Hepatocyte (in vitro differentiated cells): ENCODE results near the gene MAGEA11. TPM values are rescaled to one million over a fixed set of nuclear protein-coding genes. Genes with fewer than 3 reads are reported as not detected.
"Not testable (repeated sequence)": the region's sequence is repeated elsewhere in the genome, so short reads cannot be mapped to it uniquely, and the experiment has no call there.

Source experiments
- DNase-seq: peaks from one replicate; pipeline ENCODE4 v3.0.0-alpha.2; 2016; ENCODE audit warnings: low spot score
- H2AFZ ChIP-seq: fragments of 200-600 bp; sonication (generic); 2 replicates; pipeline ENCODE4 v1.6.0; 2016; ENCODE audit warnings: antibody characterized with exemption, mild to moderate bottlenecking
- H3K27ac ChIP-seq: fragments of 200-600 bp; sonication (generic); 2 replicates; pipeline ENCODE4 v1.5.1; 2016; ENCODE audit warnings: mild to moderate bottlenecking
- H3K27me3 ChIP-seq: fragments of 200-600 bp; sonication (generic); 2 replicates; pipeline ENCODE4 v1.6.1; 2016
- H3K36me3 ChIP-seq: fragments of 200-600 bp; sonication (generic); replicated peaks from 2 replicates; pipeline ENCODE4 v1.5.1; 2016; ENCODE audit warnings: low read depth; ENCODE audit not compliant: insufficient read depth
- H3K4me1 ChIP-seq: fragments of 200-600 bp; sonication (generic); 2 replicates; pipeline ENCODE4 v1.5.1; 2016; ENCODE audit warnings: mild to moderate bottlenecking, moderate library complexity; ENCODE audit not compliant: insufficient read depth
- H3K4me2 ChIP-seq: fragments of 200-600 bp; sonication (generic); 2 replicates; pipeline ENCODE4 v1.6.0; 2016
- H3K4me3 ChIP-seq: fragments of 200-600 bp; sonication (generic); 2 replicates; pipeline ENCODE4 v1.5.1; 2016; ENCODE audit warnings: mild to moderate bottlenecking
- H3K79me2 ChIP-seq: fragments of 200-600 bp; sonication (generic); 2 replicates; pipeline ENCODE4 v1.6.0; 2017; ENCODE audit warnings: mild to moderate bottlenecking
- H3K9me2 ChIP-seq: fragments of 200-600 bp; sonication (generic); replicated peaks from 2 replicates; pipeline ENCODE4 v1.6.0; 2017; ENCODE audit warnings: mild to moderate bottlenecking; ENCODE audit not compliant: insufficient read depth
- H3K9me3 ChIP-seq: fragments of 200-600 bp; sonication (generic); 2 replicates; pipeline ENCODE4 v1.5.1; 2016; ENCODE audit warnings: low read depth, mild to moderate bottlenecking
- H4K20me1 ChIP-seq: fragments of 200-600 bp; sonication (generic); 2 replicates; pipeline ENCODE4 v1.6.0; 2016; ENCODE audit warnings: mild to moderate bottlenecking; ENCODE audit not compliant: insufficient read depth, poor library complexity, severe bottlenecking
- EZH2 ChIP-seq: fragments of 200-600 bp; sonication (generic); IDR thresholded peaks from 2 replicates; pipeline ENCODE4 v1.6.1; 2016; ENCODE audit warnings: antibody characterized with exemption, mild to moderate bottlenecking, borderline replicate concordance
- EZH2phosphoT487 ChIP-seq: fragments of 200-600 bp; sonication (generic); IDR thresholded peaks from one replicate; pipeline ENCODE4 v1.6.1; 2018; ENCODE audit warnings: antibody characterized with exemption, mild to moderate bottlenecking, low read depth, moderate library complexity; ENCODE audit not compliant: unreplicated experiment, severe bottlenecking
- WGBS: methylation state at CpG from one replicate; pipeline ENCODE4 v1.1.6; 2016; ENCODE audit warnings: low lambda C conversion rate; ENCODE audit errors: missing lambda C conversion rate; 5-methylcytosine and 5-hydroxymethylcytosine counted together
- polyA plus RNA-seq: library from polyadenylated mRNA; unstranded; fragments of >200 nt; fragmentation: Nextera tagmentation; extraction: Ambion mirVana; gene quantifications from 2 replicates; pipeline ENCODE4 v1.2.1, GENCODE V29; 2016
- total RNA-seq: library from RNA; depleted of rRNA; stranded (reverse); fragments of >200 nt; gene quantifications from 2 replicates; pipeline ENCODE4 v1.2.3, GENCODE V29; 2014
- TF ChIP-seq, protein P1 (sequence below): fragments of 200-600 bp; sonication (generic); IDR thresholded peaks from 2 replicates; pipeline ENCODE4 v1.5.1; 2016; ENCODE audit warnings: antibody characterized with exemption, mild to moderate bottlenecking; ENCODE audit not compliant: poor library complexity

Gene MAGEA11, protein sequence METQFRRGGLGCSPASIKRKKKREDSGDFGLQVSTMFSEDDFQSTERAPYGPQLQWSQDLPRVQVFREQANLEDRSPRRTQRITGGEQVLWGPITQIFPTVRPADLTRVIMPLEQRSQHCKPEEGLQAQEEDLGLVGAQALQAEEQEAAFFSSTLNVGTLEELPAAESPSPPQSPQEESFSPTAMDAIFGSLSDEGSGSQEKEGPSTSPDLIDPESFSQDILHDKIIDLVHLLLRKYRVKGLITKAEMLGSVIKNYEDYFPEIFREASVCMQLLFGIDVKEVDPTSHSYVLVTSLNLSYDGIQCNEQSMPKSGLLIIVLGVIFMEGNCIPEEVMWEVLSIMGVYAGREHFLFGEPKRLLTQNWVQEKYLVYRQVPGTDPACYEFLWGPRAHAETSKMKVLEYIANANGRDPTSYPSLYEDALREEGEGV
- total RNA-seq (not detected in 2 replicates), polyA plus RNA-seq (not detected in 2 replicates)

DNA sequence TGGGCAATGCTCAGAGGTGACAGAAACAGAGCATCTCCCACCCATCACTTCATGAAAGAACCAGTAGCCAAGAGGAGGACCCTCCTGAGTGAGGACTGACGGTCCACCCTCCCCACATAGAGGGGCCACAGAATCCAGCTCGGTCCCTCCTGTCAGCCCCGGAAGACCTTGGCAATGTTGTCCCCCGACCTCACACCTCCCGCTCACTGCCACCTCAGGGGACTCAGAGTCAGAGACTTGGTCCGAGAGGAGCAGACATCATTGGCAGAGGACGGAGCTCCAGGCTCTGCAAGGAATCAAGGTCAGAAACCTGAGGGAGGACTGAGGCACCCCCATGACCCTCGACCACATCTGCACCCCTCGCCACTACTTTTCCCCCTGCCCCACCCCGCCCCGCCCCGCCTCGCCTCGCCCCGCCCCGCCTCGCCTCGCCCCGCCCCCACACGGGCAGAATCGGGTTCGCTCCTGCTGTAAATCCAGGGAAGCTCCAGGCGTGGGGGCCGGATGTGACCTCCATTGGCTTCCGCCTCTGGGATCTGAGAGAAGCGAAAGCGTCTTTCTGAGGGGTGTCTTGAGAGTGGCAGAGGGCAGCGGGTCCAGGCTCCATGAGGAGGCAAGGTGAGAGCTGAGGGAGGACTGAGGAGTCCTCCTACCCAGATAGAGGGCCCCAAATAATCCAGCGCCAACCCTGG, at the start of gene MAGEA11:
MAGEA11 (plus strand) TSS at position 516 of the 692 bp plus-strand sequence. CDS start 1,100 bp downstream, outside the sequence.
- no peaks in the 10 kb centered on the region for H3K27me3 ChIP-seq
- H4K20me1 ChIP-seq = no peaks in the 10 kb centered on the region
- H3K4me2 ChIP-seq = no peak within 1 kb of the TSS
- H3K36me3 ChIP-seq = no peaks in the 10 kb centered on the region
- TF ChIP-seq EZH2phosphoT487 = no peak
- TF ChIP-seq, protein P1, sequence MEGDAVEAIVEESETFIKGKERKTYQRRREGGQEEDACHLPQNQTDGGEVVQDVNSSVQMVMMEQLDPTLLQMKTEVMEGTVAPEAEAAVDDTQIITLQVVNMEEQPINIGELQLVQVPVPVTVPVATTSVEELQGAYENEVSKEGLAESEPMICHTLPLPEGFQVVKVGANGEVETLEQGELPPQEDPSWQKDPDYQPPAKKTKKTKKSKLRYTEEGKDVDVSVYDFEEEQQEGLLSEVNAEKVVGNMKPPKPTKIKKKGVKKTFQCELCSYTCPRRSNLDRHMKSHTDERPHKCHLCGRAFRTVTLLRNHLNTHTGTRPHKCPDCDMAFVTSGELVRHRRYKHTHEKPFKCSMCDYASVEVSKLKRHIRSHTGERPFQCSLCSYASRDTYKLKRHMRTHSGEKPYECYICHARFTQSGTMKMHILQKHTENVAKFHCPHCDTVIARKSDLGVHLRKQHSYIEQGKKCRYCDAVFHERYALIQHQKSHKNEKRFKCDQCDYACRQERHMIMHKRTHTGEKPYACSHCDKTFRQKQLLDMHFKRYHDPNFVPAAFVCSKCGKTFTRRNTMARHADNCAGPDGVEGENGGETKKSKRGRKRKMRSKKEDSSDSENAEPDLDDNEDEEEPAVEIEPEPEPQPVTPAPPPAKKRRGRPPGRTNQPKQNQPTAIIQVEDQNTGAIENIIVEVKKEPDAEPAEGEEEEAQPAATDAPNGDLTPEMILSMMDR = no peak
- no peak for TF ChIP-seq EZH2
- no peaks in the 10 kb centered on the region for H3K4me1 ChIP-seq
- WGBS = 88% methylated on average over 15 of the region's 29 CpGs
- no peaks in the 10 kb centered on the region for H3K9me2 ChIP-seq
- H3K27ac ChIP-seq = no peak within 1 kb of the TSS
- DNase-seq = no peak
- H2AFZ ChIP-seq = no peak within 1 kb of the TSS
- H3K9me3 ChIP-seq = no peaks in the 10 kb centered on the region
- H3K79me2 ChIP-seq = no peaks in the 10 kb centered on the region
- no peak within 1 kb of the TSS for H3K4me3 ChIP-seq

DNA sequence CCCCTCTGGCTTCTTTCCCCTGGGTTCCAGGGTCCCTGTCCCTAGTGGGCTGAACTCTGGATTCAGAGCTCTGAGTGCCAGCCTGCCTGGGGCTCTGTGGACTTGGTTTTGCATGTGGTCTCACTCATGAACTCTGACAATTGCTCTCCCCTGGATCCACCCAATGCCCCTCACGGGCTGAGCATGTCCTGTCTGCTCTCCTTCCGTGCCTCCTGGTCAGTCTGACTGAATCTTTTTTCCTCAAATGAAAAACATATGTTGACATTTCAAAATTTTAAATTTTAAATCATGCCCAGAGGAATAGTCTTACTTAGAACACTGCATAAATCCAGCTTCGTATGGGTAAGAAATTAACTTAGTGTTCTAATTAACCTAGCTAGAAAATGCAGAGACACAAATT, 36.8 kb upstream of the MAGEA11 start:
- not testable (repeated sequence) for H3K4me2 ChIP-seq, H3K9me3 ChIP-seq, DNase-seq, H3K79me2 ChIP-seq, H3K36me3 ChIP-seq, H3K4me1 ChIP-seq, H3K27ac ChIP-seq, H3K4me3 ChIP-seq, H4K20me1 ChIP-seq, H3K9me2 ChIP-seq, H3K27me3 ChIP-seq, H2AFZ ChIP-seq
- WGBS = no CpG with 5 or more reads among the region's 3 CpGs

DNA sequence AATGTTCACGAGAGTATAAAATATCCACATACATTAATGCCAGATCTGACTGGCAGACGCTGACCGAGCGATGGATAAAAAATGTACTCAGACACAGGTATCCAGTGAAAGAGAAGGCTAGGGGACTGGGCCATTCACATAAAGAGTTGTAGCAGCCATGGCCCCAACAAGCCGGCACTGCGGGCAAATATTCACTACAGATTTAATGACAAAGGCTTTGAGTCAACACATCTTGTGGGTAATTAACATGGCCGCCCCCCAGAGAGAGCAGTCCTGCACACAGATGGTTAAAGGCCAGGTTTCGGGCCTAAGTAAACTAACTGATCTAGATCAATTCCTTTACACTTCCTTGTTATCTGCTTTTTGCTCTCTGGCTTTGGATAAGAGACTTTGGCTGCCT, 36.3 kb upstream of the MAGEA11 start:
- H3K4me3 ChIP-seq, H4K20me1 ChIP-seq, H3K36me3 ChIP-seq, H2AFZ ChIP-seq, H3K4me1 ChIP-seq, H3K27ac ChIP-seq, H3K9me3 ChIP-seq, H3K9me2 ChIP-seq, H3K79me2 ChIP-seq, DNase-seq, H3K27me3 ChIP-seq, H3K4me2 ChIP-seq: not testable (repeated sequence)
- WGBS = 90% methylated on average over 3 of the region's 8 CpGs

DNA sequence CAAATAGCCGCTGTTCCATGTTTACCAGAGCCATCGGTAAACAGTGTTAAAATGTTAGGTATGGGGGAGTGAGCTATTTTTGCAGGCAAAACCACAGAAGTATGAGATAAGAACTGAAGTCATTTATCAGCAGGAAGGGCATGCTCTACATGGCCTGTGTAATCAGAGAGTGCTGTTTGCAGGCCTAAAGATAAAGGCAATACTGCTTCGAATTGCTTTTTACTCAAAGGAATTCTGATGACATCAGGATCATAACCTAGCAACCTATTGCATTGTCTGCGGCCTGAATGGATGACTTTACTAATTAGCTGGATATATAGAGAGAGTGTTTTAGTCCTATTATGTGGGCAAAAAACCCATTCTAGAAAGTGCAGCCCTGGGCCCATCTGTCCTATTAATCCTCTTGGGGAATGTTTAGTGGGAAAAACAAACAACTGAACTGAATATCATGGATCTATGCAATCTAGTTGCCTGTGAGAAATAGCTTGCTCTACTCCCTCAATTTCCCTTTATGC, 32.6 kb upstream of the MAGEA11 start:
- H3K79me2 ChIP-seq, DNase-seq, H3K36me3 ChIP-seq, H3K9me2 ChIP-seq, H3K4me2 ChIP-seq, H2AFZ ChIP-seq, H3K9me3 ChIP-seq, H3K27ac ChIP-seq, H3K27me3 ChIP-seq, H3K4me1 ChIP-seq, H4K20me1 ChIP-seq, H3K4me3 ChIP-seq: not testable (repeated sequence)
- WGBS = no CpG with 5 or more reads among the region's 4 CpGs

DNA sequence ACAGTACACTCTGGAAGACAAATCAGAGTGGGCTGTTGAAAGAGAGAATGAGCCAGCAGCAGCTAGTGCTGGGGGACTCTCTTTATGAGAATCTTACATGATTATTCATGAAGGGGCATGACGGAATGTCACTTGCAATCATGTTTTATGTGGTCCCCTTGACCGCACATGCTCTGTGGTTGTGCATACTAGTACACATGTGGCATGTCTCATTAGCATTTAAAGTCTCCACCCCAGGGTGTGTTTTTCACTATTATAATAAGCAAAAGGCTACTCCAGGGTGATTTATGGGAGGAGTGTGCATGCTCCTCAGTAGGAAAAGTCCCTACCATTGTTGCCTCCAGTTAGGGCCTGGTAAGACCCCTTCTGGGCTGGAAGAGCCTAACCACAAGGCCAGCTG, 30.7 kb upstream of the MAGEA11 start:
- DNase-seq = no peak
- Histone ChIP-seq H3K9me2 (no peaks in the 10 kb centered on the region), H3K9me3 (no peaks in the 10 kb centered on the region), H3K36me3 (no peaks in the 10 kb centered on the region), H3K79me2 (no peaks in the 10 kb centered on the region), H3K4me2 (no peak overlapping the region), H4K20me1 (no peaks in the 10 kb centered on the region), H3K4me3 (no peak overlapping the region), H3K4me1 (no peaks in the 10 kb centered on the region), H2AFZ (no peak overlapping the region), H3K27me3 (no peaks in the 10 kb centered on the region), H3K27ac (no peak overlapping the region)
- TF ChIP-seq EZH2 (no peak), EZH2phosphoT487 (no peak)
- TF ChIP-seq, protein P1 = no peak
- WGBS = 64% methylated on average over 2 of the region's 2 CpGs
